GM19328 (cell line): Measurements from ENCODE around the gene LRRC74B.

Experiments used
- ATAC-seq: cut with Tn5 transposase; IDR thresholded peaks from one replicate; pipeline ENCODE4 v1.9.1; 2021; ENCODE audit warnings: mild to moderate bottlenecking, moderate library complexity; ENCODE audit not compliant: unreplicated experiment

The LRRC74B gene

GRCh38 chr22:21100149-21101032, 54.6 kb downstream of the LRRC74B start:
- no peak for ATAC-seq

DNA sequence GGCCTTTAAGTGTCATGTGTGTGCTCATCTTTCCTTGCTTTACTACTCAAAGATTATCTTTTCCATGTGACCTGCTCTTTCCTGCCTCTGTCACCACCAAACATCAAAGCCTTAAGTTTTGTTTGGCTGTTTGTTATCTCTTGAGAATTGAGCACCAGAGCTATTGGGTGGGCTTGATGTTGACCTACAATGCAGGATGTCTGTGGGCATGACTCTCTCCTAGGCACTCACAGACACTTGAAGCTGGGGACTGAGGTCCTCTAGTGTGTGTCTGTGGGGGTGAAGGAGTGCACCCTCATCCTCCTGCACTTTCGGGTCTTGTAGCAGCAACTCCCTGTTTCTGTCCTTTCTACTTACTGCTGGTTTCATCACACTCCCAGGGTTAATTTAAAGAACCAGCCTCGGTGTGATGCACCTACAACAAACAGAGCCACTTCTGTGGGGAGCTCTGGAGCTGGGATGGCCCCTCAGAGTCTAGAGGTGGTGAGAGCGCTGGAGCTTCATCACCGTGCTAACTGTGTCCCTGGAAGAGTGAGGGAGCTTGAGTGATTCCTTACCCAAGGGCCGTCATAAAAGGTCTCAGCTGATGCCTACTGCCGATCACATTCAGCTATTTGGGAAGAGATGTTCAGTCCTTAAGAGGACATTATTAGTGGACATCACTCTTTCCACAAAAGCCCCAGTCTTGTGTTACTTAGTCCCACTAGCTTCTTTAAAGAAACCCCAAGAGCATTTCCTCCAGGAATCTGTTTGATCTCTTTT, 56.3 kb downstream of the LRRC74B start:
- ATAC-seq = no peak

GRCh38 chr22:21102659-21103267, 57.0 kb downstream of the LRRC74B start:
- no peak for ATAC-seq

- ATAC-seq = no peak
These were observed 57.9 kb downstream of the LRRC74B start for GRCh38 chr22:21103633-21104032.

GRCh38 chr22:21104126-21104691, 58.5 kb downstream of the LRRC74B start:
- ATAC-seq = no peak

DNA sequence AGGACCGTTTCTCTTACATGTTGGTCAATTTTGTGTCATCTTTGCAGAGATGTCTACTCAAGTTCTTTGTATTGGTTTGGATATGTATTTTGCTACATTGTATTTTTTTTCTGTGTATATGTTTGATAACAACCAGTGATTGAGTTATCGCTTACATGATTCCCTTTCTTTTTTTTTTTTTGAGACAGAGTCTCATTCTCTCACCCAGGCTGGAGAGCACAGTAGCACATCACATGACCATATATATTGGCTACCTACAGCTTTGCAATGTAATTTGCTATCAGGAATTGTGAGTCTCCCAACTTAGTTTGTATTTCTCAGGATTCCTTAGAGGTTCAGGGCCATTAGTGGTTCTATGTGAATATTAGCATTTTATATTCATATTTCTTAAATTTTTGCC, 59.5 kb downstream of the LRRC74B start:
- ATAC-seq = no peak

DNA sequence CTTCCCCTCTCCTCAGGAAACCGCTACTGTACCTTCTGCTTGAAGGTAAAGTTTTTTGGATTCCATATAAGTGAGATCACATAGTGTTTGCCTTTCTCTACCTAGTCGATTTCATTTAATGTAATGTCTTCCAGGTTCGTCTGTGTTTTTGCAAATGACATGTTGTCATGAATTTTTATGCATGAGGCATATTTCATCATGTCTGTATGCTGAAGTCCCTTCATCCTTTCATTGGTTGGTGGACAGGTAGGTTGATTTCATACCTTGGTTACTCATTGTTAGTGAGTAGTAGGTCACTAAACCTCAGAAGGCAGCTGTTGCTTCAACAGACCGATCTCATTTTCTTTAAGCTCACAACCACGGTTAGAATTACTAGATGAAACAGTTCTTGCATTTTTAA, 60.3 kb downstream of the LRRC74B start:
- ATAC-seq = no peak

DNA sequence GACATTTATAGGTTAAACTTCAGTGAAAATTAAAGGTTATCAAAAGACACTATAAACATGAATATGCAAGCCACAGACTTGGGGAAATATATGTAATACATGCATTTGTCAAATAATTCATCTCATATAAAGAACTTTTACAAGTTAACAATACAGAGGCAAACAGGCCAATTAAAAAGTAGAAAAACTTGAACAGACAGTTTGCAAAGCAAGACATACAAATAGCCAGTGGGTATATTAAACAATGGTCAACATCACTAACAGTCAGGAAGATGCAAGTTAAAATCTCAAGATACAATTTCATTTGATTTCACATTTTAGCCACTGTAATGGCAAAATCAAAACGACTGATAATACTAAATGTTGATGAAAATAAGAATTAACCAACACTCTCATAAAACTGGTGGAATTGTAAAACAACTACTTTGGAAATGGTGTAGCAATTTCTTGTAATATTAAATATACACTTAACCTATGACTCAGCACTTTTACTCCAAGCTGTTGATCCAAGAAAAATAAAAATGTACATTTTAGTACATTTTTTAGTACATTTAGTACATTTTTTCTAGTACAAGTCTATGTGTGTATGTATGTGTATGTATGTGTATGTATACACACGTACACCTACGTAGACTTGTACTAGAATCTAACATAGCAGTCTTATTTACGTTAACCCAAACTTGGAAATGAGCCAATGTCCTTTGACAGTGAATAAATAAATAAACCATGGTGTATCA, 62.8 kb downstream of the LRRC74B start:
- no peak for ATAC-seq
